Measurements from ENCODE around the gene RTN4RL1.

The RTN4RL1 gene

GRCh38 chr17:1936766-1937165 is 88.4 kb downstream of the RTN4RL1 start:
- H3K27me3 Mint-ChIP-seq: peaks cover 30% of the 10 kb centered on the region

GRCh38 chr17:1934901-1935300 is 90.2 kb downstream of the RTN4RL1 start:
- no peak overlapping the region for H3K27ac Mint-ChIP-seq
- ATAC-seq: no peak

More at GRCh38 chr17:1936766-1937165, 88.4 kb downstream of the RTN4RL1 start:
- ATAC-seq: no peak
- Mint-ChIP-seq H3K36me3 (no peaks in the 10 kb centered on the region), H3K4me3 (no peak overlapping the region), H3K9me3 (no peaks in the 10 kb centered on the region), H3K27ac (no peak overlapping the region), H3K4me1 (no peaks in the 10 kb centered on the region)

GRCh38 chr17:1933875-1934715 is 91.0 kb downstream of the RTN4RL1 start:
- no peak overlapping the region for H3K4me3 Mint-ChIP-seq
- no peak overlapping the region for H3K27ac Mint-ChIP-seq
- no peak for ATAC-seq
- no peaks in the 10 kb centered on the region for H3K36me3 Mint-ChIP-seq
- peaks cover 27% of the 10 kb centered on the region for H3K27me3 Mint-ChIP-seq
- no peaks in the 10 kb centered on the region for H3K4me1 Mint-ChIP-seq
- H3K9me3 Mint-ChIP-seq: no peaks in the 10 kb centered on the region

More at GRCh38 chr17:1934901-1935300, 90.2 kb downstream of the RTN4RL1 start:
- no peaks in the 10 kb centered on the region for H3K4me1 Mint-ChIP-seq
- peaks cover 27% of the 10 kb centered on the region for H3K27me3 Mint-ChIP-seq
- no peaks in the 10 kb centered on the region for H3K36me3 Mint-ChIP-seq
- no peaks in the 10 kb centered on the region for H3K9me3 Mint-ChIP-seq
- H3K4me3 Mint-ChIP-seq: no peak overlapping the region

GRCh38 chr17:1931844-1932579 is 93.1 kb downstream of the RTN4RL1 start:
- no peaks in the 10 kb centered on the region for H3K36me3 Mint-ChIP-seq
- ATAC-seq: no peak

GRCh38 chr17:1930337-1930645 is 94.8 kb downstream of the RTN4RL1 start:
- H3K4me1 Mint-ChIP-seq: no peaks in the 10 kb centered on the region
- ATAC-seq: no peak
- H3K4me3 Mint-ChIP-seq: no peak overlapping the region
- no peaks in the 10 kb centered on the region for H3K36me3 Mint-ChIP-seq
- no peaks in the 10 kb centered on the region for H3K9me3 Mint-ChIP-seq
- H3K27me3 Mint-ChIP-seq: peaks cover 39% of the 10 kb centered on the region
- no peak overlapping the region for H3K27ac Mint-ChIP-seq

More at GRCh38 chr17:1931844-1932579, 93.1 kb downstream of the RTN4RL1 start:
- H3K9me3 Mint-ChIP-seq: no peaks in the 10 kb centered on the region
- H3K27ac Mint-ChIP-seq: no peak overlapping the region
- H3K27me3 Mint-ChIP-seq: peaks cover 32% of the 10 kb centered on the region
- H3K4me1 Mint-ChIP-seq: no peaks in the 10 kb centered on the region
- H3K4me3 Mint-ChIP-seq: no peak overlapping the region

- no peak for ATAC-seq
- H3K4me1 Mint-ChIP-seq: no peaks in the 10 kb centered on the region
- no peak overlapping the region for H3K4me3 Mint-ChIP-seq
- no peak overlapping the region for H3K27ac Mint-ChIP-seq
- no peaks in the 10 kb centered on the region for H3K9me3 Mint-ChIP-seq
- H3K27me3 Mint-ChIP-seq: peaks cover 31% of the 10 kb centered on the region
- H3K36me3 Mint-ChIP-seq: no peaks in the 10 kb centered on the region
Measured at GRCh38 chr17:1928976-1929375, 96.2 kb downstream of the RTN4RL1 start.

- ATAC-seq: no peak
- Mint-ChIP-seq H3K27me3 (no peaks in the 10 kb centered on the region), H3K4me3 (no peak overlapping the region), H3K9me3 (no peaks in the 10 kb centered on the region), H3K4me1 (peaks cover 4% of the 10 kb centered on the region), H3K36me3 (no peaks in the 10 kb centered on the region), H3K27ac (no peak overlapping the region)
Measured at GRCh38 chr17:1920948-1921351, 104.2 kb downstream of the RTN4RL1 start.

DNA sequence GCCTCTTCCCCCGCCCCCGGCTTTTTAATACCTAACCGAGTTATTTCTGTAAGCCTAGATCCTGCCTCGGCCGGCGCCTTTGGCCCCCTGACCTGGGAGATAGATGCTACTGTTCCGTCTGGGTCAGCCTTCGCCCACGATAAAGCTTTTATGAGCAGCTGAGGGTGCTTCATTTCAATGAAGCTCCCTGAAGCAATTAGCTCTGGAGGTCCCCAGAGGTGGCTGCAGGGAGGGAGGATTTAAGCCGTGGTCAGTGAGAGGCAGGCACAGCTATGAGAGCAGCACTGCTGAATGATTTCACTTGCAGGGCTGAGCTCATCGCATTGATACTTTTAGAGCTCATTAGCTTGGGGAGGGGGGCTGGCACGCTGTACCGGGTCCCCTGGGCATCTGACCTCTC is 105.9 kb downstream of the RTN4RL1 start:
- H3K36me3 Mint-ChIP-seq: no peaks in the 10 kb centered on the region

DNA sequence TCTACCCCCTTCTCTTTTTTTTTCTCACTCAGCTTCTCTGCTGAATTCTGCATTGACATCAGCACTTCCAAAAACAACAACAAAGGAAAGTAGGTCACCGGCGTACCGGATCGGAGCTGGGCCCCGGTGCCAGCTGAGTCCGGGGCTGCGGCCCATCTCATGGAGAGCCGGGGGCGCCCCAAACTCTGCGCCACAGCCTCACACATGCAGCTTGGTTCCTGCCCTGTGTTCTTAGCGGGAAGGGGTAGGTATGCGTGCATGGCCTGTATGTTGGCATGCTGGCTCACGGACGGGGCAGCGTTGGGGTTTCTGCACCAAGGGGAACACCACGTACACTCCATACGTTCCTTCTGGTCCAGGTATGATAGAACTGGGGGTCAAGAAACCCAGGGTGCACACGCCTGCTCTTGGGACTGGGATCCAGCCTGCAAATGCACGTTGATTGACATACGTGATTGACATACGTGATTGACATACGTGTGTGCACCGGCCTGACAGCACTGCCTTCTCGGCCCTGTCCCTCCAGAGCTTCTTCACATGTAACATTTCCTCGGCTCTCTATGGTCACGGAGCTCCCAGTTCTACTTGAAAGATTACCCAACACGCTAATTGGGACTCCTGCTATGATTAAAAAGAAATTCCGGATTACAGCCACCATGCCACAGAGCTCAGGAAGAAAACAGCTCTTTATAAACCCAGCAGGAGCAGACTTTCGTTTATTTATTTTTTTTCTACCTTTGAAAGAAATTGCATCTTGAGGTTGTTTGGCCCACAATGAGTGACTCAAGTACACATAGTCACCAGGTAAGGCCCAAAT is 106.6 kb downstream of the RTN4RL1 start:
- H3K36me3 Mint-ChIP-seq: no peaks in the 10 kb centered on the region
- no peak for ATAC-seq
- no peak overlapping the region for H3K4me3 Mint-ChIP-seq

More for the DNA sequence above, 105.9 kb downstream of the RTN4RL1 start:
- H3K27me3 Mint-ChIP-seq: no peaks in the 10 kb centered on the region
- no peak overlapping the region for H3K27ac Mint-ChIP-seq
- no peak overlapping the region for H3K4me3 Mint-ChIP-seq
- peaks cover 8% of the 10 kb centered on the region for H3K4me1 Mint-ChIP-seq
- H3K9me3 Mint-ChIP-seq: no peaks in the 10 kb centered on the region
- ATAC-seq: no peak

GRCh38 chr17:1916963-1917715 is 108.0 kb downstream of the RTN4RL1 start:
- no peaks in the 10 kb centered on the region for H3K9me3 Mint-ChIP-seq
- no peak overlapping the region for H3K27ac Mint-ChIP-seq
- H3K27me3 Mint-ChIP-seq: peaks cover 11% of the 10 kb centered on the region
- peaks cover 8% of the 10 kb centered on the region for H3K4me1 Mint-ChIP-seq
- ATAC-seq: no peak
- no peaks in the 10 kb centered on the region for H3K36me3 Mint-ChIP-seq
- H3K4me3 Mint-ChIP-seq: no peak overlapping the region

More for the DNA sequence above, 106.6 kb downstream of the RTN4RL1 start:
- Mint-ChIP-seq H3K4me1 (peaks cover 8% of the 10 kb centered on the region), H3K27me3 (no peaks in the 10 kb centered on the region), H3K9me3 (no peaks in the 10 kb centered on the region), H3K27ac (no peak overlapping the region)

- peaks cover 8% of the 10 kb centered on the region for H3K4me1 Mint-ChIP-seq
- no peak overlapping the region for H3K4me3 Mint-ChIP-seq
- no peaks in the 10 kb centered on the region for H3K36me3 Mint-ChIP-seq
- no peak for ATAC-seq
- peaks cover 20% of the 10 kb centered on the region for H3K27me3 Mint-ChIP-seq
- no peak overlapping the region for H3K27ac Mint-ChIP-seq
- no peaks in the 10 kb centered on the region for H3K9me3 Mint-ChIP-seq
Measured at GRCh38 chr17:1916316-1916715, 108.8 kb downstream of the RTN4RL1 start.

DNA sequence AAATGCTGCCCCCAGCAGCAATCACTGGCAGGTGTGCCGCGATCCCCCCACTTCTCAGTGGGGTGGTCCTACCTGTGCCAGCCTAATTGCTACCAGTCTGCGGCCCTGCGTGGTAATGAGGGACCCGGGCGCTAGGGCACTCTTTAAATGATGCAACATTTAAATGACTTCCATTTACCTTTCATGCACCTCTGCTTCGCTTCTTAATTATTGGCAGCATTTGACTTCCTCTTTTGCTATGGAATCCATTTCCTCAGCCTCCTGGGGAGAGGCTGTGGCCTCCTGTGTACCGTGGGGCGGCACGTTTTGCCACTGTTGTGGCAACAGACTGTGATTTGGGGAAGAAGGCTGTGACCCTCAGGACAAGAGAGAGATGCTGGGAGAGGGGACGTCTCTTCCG is 109.2 kb downstream of the RTN4RL1 start:
- Mint-ChIP-seq H3K36me3 (no peaks in the 10 kb centered on the region), H3K27ac (no peak overlapping the region), H3K9me3 (no peaks in the 10 kb centered on the region), H3K4me1 (peaks cover 8% of the 10 kb centered on the region), H3K4me3 (no peak overlapping the region), H3K27me3 (peaks cover 22% of the 10 kb centered on the region)
- ATAC-seq: peak; percentile 12

DNA sequence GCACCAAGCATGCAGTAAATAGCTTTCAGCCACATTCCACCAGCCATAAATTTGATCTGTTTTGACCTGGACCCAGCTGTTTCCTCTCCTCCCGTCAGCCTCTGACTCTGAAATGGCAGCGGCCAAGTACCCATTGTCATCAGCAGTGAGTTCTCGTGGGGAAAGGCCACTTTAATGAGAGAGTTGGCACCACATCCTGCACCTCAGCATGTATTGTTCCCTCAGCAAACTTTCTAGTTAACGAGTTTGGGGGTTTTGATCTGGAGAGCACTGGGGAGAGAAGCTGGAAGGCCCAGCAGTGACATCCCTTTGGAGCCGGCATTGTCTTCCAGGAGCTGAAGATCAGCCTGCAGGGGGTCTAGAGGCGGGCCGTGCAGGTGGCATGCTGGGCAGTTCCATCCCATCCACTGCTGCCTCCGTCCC is 110.5 kb downstream of the RTN4RL1 start:
- Mint-ChIP-seq H3K27ac (no peak overlapping the region), H3K4me3 (no peak overlapping the region), H3K9me3 (no peaks in the 10 kb centered on the region), H3K36me3 (no peaks in the 10 kb centered on the region), H3K27me3 (peaks cover 27% of the 10 kb centered on the region), H3K4me1 (peaks cover 8% of the 10 kb centered on the region)
- no peak for ATAC-seq

DNA sequence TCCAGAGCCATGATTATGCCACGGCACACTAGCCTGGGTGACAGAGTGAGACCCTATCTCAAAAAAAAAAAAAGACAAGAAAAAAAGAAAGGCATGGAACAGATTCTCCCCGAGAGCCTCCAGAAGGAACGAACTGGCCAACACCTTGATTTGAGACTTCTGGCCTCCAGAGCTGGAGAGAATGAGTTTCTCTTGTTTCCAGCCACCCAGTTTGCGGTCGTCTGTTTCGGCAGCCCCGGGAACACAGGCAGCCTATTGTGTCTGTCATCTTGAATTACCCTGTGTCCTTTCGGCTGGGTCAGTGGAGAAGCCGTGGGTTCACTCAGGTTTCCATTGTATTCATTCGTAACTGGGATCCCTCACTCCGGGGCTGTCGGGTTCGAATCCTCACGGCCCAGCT is 111.4 kb downstream of the RTN4RL1 start:
- H3K36me3 Mint-ChIP-seq: no peaks in the 10 kb centered on the region
- peaks cover 37% of the 10 kb centered on the region for H3K27me3 Mint-ChIP-seq
- no peak overlapping the region for H3K4me3 Mint-ChIP-seq

More for the DNA sequence above, 111.4 kb downstream of the RTN4RL1 start:
- H3K27ac Mint-ChIP-seq: no peak overlapping the region
- H3K4me1 Mint-ChIP-seq: peaks cover 13% of the 10 kb centered on the region
- no peak for ATAC-seq
- no peaks in the 10 kb centered on the region for H3K9me3 Mint-ChIP-seq
